WI38 (cell line): Measurements from ENCODE around the gene CLK4.

Experiments
- H3K4me3 ChIP-seq: 2 replicates; pipeline ENCODE4 v1.5.1; 2011; ENCODE audit warnings: low read depth, mild to moderate bottlenecking, control low read depth, low read length
- CTCF ChIP-seq: IDR thresholded peaks from 2 replicates; pipeline ENCODE4 v1.5.1; 2012; ENCODE audit warnings: low read depth, mild to moderate bottlenecking, control low read depth, low read length

The CLK4 gene

DNA sequence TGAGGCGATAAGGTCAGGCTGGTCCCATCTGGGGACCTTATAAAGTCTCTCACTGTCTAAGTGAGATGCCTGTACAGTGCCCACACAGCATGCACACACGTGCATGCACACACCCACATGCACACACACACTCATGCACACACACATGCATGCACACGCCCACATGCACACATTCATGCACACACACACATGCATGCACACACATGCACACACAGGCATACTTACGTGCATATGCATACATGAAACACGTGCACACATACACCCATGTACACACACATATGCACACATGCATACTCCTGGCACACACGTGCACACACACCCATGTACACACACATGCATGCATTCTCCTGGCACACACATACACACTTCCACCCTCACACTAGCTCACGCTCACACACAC is 48.9 kb downstream of the CLK4 start:
- H3K4me3 ChIP-seq, result no peak overlapping the region
- TF ChIP-seq CTCF, result no peak

DNA sequence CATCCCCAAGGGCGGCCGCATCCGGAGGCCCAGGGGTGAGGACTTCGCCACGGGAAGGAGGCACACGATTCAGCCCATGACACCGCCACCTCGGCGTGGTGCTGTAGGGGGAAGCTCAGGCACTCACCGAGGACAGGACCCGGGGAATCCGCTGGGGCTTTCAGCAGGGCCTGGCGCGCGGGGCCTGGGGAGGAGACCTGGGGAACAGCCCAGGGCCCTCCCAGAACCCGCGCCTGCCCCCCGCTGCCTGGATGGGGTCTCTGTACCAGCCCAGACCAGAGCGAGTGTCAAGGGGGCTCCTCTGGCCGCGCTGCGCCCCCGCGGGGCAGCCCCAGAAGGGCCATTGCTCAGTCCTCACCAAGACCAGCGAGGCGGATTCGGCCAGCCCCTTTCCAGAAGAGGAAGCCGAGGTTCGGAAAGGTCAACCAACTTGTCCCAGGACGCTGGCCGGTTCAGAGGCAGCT is 49.4 kb downstream of the CLK4 start:
- TF ChIP-seq CTCF, result no peak
- H3K4me3 ChIP-seq, result no peak overlapping the region

DNA sequence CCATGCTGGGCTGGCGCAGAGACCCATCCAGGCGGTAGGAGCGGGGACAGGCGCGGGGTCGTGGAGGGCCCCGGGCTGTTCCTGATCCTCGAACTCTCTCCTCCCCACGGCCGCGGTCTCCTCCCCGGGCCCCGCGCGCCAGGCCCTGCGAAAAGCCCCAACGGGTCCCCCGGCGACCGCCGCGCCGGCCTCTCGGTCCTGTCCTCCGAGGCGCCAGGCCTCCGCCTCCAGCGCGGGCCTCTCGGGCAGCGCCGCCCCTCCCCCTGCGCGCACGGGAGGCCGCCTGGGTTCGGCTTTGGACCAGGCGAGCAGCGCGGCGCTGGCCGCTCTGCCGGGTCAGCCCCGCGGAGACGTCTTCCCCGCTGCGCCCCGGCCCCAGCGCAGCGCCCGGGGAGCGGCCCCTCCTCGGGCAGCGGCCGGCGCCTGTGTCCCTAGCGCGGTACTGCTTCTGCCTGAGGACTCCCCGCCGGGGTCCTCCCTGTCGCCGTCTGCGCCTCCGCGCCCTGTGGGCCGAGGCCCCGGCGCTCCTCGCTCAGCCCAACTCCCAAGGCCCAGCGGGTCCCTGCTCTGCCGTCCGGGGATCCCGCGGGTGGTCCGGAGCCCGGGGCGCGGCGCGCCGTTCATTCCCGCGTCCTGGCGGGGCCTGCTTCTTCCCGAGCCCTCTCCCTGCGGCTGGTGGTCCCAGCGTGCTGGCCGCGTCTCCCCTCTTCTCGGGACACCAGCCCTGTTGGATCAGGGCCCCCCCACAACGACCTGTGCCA is 50.1 kb downstream of the CLK4 start:
- TF ChIP-seq CTCF, result no peak
- no peak overlapping the region for H3K4me3 ChIP-seq

DNA sequence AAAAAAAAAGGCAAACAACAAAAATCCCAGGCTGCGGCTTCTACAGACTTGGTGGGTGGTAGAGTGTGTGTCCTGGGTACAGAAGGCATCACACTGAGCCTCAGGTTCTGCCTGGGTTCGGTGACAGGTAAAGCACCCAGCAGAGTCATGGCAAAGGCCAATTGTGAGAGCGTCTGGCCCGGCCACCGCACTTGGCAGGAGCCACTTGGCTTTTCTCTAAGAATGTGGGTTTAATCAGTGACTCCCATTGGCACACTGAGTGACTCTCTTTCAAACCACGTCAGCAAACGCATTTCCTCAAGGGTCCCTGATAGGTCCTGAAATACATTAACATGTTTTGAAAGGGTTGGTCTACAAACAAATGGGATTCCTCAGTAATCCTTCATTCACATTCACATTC is 53.6 kb downstream of the CLK4 start:
- TF ChIP-seq CTCF, result no peak
- no peak overlapping the region for H3K4me3 ChIP-seq

DNA sequence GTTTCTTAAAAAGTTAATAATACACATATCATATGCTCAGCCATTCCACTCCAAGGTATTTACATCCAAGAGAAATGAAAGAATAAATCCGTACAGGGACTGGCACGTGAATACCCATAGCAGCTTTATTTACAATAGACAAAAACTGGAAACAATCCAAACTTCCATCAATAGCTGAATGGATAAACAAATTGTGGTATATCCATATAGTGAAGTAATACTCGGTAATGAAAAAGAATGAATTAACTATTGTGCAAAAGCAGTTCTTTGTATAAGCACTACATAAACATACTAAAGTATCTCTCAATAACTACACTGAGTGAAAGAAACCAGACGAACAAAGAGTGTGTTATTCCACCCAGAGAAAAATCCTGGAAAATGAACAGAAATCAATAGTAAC is 54.2 kb downstream of the CLK4 start:
- TF ChIP-seq CTCF, result no peak
- H3K4me3 ChIP-seq, result no peak overlapping the region

DNA sequence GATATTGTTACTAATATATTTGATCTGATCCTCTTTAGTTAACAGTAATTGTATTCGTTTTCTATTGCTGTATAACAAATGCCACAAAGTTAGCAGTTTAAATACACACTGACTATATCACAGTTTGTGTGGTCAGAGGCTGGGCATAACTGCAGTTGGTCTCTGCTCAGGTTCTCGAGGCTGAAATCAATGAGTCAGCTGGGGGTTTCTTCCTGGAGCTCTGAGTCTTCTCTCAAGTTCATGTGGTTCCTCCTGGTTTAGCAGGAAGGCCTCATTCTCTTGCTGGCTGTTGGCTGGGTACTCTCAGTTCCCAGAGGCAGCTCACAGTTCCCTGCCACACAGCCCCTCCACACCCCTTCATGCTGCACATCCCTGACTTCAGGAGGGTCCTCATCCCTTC is 57.4 kb downstream of the CLK4 start:
- TF ChIP-seq CTCF, result no peak
- H3K4me3 ChIP-seq, result no peak overlapping the region

GRCh38 chr5:178564811-178565550 is 61.9 kb downstream of the CLK4 start:
- H3K4me3 ChIP-seq, result no peak overlapping the region
- TF ChIP-seq CTCF, result no peak
